Erythroblast (primary cell): Measurements from ENCODE around the gene ITCH.

Experiments
- GATA1 ChIP-seq: IDR thresholded peaks from 2 replicates; pipeline ENCODE4 v1.6.1; 2011; ENCODE audit warnings: low read depth, mild to moderate bottlenecking, control low read depth, low read length, moderate library complexity
- POLR2A ChIP-seq: IDR thresholded peaks from 2 replicates; pipeline ENCODE4 v1.6.1; 2011; ENCODE audit warnings: mild to moderate bottlenecking, low read length

- TF ChIP-seq POLR2A (no peak), GATA1 (no peak)
Observed at GRCh38 chr20:34544109-34544796, 181.2 kb downstream of the ITCH start.
